Measurements from ENCODE around the gene SLC22A7.
"Not testable (repeated sequence)": the region's sequence is repeated elsewhere in the genome, so short reads cannot be mapped to it uniquely, and the experiment has no call there.

SLC22A7 gene

DNA sequence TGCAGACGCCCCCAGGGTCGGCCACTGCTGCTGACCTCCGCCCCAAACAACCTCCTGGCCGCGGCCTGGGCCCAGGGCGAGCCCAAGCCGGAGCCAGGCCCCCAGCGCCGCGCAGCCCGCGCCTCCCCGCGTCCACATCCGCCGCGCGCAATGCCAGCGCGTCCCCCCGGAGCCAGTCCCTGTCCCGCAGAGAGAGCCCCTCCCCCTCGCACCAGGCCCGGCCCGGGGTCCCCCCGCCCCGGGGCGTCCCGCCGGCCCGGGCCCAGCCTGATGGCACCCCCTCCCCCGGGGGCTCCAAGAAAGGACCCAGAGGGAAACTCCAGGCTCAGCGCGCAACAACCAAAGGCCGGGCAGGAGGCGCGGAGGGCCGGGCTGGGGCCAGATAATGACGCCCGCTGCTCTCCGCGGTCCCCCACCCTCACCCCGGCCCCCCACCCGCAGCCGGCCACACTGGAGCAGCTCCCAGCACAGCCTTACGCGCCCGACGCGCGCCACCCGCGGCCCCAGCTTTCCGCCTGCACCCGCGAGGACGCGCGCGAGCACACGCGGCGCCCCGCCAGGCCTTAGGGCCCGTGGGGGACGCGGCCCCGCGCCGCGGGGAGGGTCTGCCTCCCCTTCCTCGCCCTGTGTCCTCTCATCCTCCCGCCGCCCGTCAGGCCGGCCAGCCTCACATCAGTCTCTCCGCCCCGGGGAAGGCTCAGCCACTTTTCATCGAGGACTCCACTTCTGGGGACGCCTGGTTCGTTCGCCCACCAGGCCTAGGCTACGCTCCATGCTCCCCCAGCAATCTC lies 12.9 kb upstream of the SLC22A7 start:
- no peak for DNase-seq

DNA sequence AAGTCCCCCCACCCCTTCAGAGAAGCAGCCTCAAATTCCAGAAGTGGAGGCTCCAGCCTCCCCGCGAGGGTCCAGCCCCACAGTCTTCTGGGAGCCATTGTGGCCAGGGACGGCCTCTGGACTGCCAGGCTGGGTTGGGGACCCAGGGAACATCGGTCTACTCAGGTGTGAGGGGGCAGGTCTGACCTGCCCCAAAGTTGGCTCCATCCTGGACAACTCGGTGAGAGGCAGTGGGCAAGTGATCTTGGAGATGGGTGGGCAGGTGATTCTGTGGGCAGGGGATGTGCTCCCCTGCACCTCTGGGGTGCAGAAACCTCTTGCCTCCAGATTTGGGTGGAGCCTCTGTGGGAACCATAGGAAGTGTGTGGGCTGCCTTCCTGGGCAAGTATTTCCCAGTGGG lies 12.2 kb upstream of the SLC22A7 start:
- DNase-seq: no peak

DNA sequence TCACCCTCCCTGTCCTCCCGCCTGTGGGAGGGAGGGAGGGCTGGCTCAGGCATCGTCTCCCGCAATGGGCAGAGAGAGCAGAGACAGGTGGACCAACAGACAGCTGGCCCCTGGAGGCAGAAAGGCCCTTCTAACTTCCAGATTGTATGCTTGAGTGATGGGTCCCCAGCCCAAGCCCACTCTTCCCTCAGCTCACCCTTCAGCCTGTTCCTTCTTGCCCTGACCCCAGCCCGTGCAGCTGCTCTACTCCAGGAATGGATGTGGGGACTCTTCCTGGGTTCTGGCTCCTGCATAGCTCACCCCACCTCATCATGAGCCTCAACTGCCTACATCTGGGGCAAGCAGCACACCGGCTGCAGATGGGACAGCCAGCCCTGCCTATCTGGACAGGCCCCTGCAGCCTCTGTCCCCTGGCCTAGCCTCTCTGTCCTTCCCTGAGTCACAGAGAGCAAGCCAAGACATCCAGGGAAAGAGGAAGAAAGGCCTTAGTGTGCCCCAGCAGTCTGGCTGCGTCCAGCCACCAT lies 11.5 kb upstream of the SLC22A7 start:
- DNase-seq: no peak

DNA sequence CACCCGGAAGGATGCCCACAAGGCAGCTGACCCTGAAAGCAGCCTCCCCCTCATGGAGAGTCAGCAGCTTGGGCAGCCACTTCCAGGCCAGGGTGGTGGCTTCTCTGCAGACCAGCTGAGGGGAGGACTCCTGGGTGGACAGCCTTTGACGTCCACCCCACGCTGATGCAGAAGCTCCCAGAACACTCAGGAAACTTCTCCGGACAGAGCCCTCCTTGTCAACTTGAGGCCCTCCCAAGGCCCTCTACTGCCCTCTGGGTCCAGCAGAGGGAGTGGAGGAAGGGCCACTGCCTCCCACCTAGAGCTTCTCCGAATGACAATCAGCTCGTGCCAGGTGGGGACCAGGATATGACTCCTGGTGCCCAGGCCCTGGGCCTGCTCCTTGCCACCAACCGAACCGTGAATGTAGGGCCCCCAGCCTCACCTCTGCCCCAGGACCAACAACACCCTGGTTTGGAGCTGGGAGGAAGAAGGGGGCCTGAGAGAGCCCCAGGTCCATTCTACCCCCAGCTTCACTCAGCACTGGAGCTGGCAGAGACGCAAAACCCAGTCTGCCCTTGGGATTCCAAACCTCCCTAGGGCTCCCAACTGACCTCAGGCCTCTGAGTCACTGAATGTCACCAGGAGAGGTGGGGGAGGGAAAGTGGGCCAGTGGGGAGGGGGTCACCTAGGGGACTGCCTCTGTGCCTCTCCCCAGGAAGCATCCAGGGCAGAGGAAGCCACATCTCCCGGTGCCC lies 10.9 kb upstream of the SLC22A7 start:
- DNase-seq: no peak

DNA sequence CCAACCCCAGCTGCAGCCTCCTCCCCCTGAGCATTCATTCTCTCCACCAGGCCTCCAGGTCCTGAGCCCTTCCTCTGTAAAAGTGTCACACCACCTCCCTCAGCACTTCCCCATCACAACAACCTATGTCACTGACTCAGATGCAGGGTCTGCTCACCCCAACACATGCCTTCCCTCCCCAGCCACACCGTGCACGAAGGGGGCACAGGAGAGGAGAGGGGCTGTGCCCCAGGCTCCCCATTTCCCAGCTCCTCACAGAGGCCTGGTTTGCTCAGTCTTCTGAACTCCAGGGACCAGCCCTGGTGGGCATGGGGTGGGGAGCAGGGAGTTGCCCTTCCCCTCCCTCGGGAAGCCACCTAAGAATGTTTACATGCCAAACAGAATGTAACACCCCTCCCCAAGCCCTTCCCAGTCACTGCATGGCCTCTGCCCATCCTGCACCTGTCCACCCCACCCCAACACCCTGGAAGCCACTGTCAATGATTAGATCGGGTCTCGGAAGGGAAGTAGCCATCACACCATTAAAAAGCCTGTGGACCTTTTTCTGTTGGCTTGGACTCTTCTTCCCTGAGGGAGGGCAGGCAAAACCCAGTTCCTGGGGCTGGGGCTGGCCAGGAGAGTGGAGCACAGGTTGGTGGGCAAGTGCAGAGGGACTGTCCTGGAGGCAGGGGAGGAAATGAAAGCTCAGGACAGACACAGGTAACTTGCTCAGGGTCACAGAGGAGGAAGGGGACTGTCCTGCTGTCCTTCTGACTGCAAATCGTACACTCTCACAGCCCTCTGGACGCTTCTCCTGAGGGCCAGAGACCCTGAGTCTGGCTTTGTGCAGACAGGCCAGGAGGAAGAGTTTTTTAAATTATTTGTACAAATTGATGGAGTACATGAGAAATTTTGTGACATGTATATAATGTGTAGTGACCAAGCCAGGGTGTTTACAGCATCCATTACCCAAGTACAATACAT lies 10.1 kb upstream of the SLC22A7 start:
- no peak for DNase-seq

DNA sequence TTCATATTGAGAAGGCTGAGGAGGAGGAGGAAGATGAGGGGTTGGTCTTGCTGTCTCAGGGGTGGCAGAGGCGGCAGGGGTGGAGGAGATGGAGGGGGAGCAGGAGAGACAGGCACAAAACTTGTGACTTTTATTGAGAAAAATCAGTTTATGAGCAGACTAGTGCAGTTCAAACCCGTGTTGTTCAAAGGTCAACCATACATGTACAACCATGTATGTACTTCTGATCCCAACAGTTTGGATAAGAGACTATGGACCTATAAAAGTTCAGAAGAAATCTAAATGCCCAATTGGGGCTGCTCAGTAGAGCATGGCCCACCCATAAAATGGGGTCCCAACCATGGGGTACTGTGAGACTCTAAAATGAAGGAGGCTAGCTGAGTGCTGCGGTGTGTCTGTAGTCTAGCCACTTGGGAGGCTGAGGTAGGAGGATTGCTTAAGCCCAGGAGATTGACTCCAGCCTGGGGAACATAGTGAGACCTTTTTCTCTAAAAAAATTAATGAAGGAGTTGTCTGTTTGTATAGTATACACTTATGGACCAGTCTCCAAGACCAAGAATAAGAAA lies 7.6 kb upstream of the SLC22A7 start:
- DNase-seq: no peak

DNA sequence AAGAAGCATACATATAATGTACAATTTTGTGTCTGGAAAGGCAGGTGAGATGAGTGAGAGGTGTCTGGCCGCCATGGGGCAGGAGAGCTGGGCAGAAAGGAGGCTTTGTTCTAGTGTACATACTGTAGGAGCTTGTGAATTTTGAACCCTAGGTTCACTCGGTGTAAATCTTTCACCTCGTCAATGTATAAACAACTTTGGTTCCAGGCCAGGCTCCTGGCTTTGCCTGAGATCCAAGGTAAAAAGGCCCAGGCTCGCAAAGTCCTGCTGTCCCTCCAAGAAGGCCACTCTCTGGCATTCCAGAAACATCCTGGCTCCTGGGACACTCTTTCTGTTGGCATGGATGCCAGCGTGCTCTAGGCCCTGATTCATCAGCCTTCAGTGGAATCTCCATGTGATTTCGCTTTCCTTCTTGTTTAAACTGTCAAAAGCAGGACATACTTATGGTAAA lies 7.1 kb upstream of the SLC22A7 start:
- peak; percentile 40 for DNase-seq

DNA sequence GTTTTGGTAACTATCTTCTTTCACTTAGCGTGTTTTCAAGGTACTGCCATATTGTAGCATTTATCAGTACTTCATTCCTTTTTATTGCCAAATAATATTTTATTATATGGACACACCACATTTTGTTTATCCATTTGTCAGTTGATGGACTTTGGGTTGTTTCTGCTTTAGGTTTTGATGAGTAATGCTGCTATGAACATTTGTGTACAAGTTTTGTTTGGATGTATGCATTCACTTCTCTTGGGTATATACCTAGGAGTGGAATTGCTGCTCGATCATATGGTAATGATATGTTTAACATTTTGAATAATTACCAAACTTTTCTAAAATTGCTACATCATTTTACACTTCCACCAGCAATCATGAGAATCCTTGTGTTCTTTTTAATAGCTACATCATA lies 6.4 kb upstream of the SLC22A7 start:
- no peak for DNase-seq

- no peak for DNase-seq
Measured at GRCh38 chr6:43292341-43292740, 5.7 kb upstream of the SLC22A7 start.

GRCh38 chr6:43292763-43293318 lies 5.2 kb upstream of the SLC22A7 start:
- DNase-seq: peak; percentile 43

GRCh38 chr6:43293698-43294097 lies 4.4 kb upstream of the SLC22A7 start:
- DNase-seq: no peak

GRCh38 chr6:43294536-43294935 lies 3.5 kb upstream of the SLC22A7 start:
- no peak for DNase-seq

DNA sequence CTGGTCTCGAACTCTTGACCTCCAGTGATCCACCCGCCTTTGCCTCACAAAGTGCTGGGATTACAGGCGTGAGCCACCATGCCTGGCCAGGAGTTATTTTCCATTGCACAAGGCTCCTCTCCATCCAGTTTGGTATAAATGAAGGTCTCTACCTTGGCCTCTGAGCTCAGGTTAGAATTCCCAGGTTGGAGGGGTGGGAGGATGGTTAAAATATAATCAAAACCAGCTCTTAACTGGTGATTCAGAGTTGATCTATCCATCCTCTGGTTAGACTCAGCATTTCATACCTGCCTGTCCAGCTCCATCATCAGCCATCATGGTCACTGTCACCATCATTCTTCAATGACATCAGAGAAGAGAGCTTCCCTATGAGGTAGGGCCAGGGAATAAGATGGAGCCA lies 2.6 kb upstream of the SLC22A7 start:
- no peak for DNase-seq

DNA sequence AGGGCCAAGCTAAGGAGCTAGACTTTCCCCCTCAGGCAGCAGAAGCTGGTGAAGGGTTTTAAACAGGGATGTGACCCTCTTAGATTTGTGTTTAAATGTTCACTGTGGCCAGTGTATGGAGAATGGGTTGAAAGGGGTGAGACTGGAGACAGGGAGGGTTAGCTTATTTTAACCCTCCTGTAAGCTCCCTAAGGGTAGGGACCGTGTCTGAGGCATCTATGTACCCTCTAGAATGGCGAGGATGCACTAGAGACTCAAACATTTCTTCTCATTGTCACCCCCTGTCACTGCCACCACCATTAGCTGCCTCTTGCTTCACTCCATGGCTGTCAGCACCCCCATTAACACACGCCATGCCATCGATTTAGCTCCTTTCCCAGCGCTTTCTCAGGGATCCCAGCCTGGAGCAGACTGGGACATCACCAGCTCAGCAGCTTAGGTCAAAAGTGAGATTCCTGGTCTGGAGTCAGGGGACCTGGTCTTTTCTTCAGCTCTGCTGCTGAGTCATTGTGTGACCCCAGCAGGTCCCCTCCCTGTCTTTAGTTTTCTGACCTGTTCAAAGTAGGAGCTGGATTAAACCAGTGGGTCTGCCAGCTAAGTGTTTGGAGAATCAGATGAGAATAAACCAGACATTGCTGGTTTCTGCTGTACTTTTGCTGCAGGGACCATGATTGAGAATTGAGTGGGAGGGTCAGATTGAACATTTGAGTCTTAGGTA lies 1.1 kb upstream of the SLC22A7 start:
- peak; percentile 50 for DNase-seq

DNA sequence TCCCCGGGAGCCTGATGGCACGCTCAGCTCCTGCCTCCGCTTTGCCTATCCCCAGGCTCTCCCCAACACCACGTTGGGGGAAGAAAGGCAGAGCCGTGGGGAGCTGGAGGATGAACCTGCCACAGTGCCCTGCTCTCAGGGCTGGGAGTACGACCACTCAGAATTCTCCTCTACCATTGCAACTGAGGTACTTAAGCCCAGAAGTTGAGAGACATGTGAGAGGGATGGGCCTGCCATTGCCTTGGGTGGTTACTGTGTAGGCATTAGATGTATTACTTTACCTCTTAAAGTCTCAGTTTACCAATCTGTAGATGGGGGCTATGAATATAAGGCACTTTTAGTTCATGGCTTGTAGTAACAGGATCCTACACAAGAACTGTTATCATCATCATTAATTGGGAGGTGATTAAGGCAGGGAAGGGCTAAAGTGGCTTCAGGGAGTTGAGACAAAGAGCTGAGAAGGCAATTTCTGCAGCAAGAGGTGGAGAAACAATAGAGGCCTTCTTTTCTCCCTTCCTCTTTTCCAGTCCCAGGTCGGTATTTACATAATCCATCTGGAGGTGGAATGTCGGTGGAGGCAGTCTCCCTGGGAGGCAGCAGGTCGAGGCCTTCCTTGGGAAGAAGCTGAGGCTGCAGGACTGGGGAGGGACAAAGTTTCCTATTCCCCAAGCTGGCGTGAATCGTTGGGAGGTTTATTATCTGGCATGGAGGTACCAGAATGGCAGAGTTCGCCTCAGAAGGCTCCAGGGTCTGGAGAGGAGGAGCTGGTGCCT lies 691 bp downstream of the SLC22A7 start:
- peak; percentile 47 for DNase-seq

DNA sequence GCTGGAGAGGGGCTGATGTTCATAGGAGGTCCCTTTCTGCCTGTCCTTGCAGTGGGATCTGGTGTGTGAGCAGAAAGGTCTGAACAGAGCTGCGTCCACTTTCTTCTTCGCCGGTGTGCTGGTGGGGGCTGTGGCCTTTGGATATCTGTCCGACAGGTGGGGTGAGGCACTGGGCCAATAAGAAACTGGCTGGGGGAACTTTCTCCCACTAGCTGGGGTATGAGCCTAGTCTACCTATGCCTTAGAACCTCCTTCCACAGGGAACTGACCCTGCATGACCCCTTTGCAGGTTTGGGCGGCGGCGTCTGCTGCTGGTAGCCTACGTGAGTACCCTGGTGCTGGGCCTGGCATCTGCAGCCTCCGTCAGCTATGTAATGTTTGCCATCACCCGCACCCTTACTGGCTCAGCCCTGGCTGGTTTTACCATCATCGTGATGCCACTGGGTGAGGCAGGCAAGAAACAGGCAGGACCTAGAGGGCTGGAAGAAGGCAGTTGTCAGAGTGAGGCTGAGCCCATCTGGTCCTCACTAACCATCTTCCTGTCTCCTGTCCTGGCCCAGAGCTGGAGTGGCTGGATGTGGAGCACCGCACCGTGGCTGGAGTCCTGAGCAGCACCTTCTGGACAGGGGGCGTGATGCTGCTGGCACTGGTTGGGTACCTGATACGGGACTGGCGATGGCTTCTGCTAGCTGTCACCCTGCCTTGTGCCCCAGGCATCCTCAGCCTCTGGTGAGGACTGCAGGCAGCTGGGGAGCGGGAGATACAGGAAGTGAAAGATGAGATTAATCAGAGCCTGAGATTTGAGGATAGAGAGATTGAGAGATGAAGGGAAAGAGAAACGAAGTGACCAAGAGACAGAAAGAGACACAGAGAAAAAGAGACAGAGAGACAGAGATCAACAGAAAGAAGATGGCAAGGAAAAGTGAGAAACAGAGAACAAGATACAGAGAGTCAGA lies 1.6 kb downstream of the SLC22A7 start:
- DNase-seq: peak; percentile 49

DNA sequence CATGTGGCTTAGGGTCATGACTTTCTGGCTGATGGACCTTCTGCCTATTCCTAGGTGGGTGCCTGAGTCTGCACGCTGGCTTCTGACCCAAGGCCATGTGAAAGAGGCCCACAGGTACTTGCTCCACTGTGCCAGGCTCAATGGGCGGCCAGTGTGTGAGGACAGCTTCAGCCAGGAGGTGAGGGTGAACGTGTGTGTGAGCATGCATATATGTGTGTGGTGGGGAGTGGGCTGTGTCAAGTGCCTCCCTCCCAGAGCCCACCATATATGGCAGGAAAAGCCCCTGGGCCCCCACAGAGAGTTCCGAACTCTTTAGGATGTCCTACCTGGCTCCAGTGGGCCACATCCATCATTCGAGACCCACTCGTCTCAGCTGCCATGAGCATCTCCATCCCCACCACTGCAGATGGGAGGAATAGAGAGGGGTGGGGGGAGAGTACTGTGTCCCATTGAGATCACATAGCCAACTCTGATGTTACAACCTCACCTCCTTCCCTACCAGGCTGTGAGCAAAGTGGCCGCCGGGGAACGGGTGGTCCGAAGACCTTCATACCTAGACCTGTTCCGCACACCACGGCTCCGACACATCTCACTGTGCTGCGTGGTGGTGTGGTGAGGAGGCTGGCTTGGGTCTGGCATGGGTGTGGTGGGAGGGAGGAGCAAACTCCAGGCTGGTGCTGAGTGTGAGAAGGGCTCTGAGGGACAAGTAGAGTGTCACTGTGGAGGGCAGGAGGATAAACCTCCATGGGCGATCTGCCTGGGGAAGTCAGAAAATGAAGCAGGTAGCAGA lies 3.2 kb downstream of the SLC22A7 start:
- peak; percentile 40 for DNase-seq

DNA sequence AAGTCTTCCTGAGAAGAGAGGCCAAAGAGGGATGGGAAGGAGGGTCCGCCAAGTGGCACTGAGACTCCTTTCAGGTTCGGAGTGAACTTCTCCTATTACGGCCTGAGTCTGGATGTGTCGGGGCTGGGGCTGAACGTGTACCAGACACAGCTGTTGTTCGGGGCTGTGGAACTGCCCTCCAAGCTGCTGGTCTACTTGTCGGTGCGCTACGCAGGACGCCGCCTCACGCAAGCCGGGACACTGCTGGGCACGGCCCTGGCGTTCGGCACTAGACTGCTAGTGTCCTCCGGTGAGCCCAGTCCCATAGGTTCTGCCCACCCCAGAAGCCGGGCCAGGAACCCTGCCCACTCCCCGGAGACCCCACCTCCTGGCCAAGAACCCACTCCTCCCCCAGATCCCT lies 4.1 kb downstream of the SLC22A7 start:
- DNase-seq: peak; percentile 45

DNA sequence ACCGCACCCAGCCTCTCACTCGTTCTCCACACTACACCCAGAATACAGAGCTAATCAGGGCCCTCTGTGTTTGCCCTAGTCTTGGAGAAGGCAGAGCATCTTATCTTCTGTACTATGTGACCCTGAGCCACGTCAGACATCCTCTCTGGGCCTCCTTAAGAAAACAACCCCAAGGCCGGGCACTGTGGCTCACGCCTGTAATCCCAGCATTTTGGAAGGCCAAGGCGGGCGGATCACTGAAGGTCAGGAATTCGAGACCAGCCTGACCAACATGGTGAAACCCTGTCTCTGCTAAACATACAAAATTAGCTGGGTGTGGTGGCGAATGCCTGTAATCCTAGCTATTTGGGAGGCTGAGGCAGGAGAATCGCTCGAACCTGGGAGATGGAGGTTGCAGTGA lies 4.9 kb downstream of the SLC22A7 start:
- DNase-seq: not testable (repeated sequence)
